GM18505 (cell line): ENCODE data around the gene INAVA.
A peak's percentile ranks its signal among the peaks of the same experiment; 100 is the strongest.

Source experiments
- ATAC-seq: cut with Tn5 transposase; IDR thresholded peaks from one replicate; pipeline ENCODE4 v1.9.1; 2021; ENCODE audit not compliant: unreplicated experiment
- POLR2A ChIP-seq: IDR thresholded peaks from 4 replicates; pipeline ENCODE4 v1.6.1; 2011; ENCODE audit warnings: borderline replicate concordance; ENCODE audit not compliant: insufficient read depth, insufficient read length; ENCODE audit errors: extremely low read depth

Gene INAVA

DNA sequence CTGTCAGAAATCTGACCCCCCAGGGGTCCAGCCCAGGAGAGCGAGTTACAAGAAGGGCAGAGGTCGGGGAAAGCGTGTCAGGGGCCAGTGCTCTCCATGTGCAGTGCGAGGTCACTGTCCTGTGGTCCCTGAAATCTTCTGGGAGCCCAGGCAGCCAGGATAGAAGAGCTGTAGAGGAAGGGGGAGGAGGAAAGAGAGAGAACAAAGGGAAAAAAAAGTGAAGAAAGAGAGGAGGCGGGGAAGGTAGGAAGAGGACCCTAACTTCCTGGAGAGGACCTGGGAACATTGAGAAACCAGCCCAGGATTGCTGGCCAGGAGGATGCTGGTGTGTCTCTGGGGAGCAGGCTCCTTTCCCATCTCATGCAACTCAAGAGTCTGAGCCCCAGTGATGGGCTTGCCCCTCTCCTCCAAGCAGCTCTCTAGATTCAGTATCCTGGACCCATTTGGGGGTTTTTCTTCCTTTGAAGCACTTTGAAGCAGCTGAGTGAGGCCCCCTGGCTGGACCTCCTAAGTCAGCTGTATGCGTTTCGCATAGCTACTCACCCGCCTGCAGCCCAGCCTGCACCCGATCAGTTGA is 6.8 kb upstream of the INAVA start:
- no peak for TF ChIP-seq POLR2A
- no peak for ATAC-seq

DNA sequence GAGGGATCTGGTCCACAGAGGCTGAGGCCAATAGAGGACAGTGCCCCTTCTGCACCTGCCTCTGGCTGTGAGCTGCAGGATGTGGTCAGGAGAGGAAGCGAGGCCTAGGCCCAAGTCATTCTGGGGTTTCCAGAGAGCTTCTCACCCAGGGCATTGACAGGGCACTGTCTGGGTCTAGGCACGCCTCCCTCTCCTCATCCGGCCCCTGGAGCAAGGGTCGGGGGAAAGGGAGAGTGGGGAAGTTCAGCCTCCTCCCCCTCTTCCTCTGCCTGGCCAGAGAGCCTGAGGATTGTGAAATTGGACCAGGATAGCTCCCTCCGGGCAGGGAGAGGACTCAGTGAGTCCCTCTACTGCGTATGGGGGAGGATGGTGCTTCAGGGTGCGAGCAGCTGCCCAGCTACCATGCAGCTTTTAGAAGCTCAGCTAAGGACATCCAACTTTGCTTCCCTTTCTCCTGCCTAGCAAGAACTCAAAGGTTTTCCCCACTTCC is 6.3 kb upstream of the INAVA start:
- ATAC-seq: peak; percentile 90
- peak; percentile 60 for TF ChIP-seq POLR2A

DNA sequence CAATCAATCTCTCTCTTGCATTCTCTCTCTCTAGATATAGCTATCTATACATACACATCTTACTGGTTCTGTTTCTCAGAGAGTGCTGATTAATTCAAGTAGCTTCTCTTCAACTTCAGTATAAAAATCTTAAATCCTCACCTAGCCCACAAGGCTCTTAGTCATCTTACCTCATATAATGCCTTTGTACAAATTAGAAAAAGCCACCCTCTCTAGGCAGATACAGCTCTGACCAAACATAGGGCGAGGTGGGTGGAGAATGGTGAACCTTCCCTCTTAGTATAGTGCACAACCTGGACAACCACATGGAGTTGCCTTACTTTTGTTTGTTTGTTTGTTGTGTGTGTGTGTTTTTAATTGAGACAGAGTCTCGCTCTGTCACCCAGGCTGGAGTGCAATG is 5.1 kb upstream of the INAVA start:
- TF ChIP-seq POLR2A: no peak
- no peak for ATAC-seq

DNA sequence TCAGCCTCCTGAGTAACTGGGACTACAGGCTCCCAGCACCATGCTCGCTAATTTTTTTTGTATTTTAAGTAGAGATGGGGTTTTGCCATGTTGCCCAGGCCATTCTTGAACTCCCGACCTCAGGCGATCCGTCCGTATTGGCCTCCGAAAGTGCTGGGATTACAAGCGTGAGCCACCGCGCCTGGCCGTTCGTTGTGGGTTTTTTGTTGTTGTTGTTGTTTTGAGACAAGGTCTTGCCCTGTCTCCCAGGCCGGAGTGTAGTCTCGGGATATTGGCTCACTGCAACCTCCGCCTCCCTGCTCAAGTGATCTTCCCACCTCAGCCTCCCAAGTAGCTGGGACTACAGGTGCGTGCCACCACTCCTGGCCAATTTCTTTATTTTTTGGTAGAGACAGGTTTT is 4.7 kb upstream of the INAVA start:
- ATAC-seq: no peak
- no peak for TF ChIP-seq POLR2A

DNA sequence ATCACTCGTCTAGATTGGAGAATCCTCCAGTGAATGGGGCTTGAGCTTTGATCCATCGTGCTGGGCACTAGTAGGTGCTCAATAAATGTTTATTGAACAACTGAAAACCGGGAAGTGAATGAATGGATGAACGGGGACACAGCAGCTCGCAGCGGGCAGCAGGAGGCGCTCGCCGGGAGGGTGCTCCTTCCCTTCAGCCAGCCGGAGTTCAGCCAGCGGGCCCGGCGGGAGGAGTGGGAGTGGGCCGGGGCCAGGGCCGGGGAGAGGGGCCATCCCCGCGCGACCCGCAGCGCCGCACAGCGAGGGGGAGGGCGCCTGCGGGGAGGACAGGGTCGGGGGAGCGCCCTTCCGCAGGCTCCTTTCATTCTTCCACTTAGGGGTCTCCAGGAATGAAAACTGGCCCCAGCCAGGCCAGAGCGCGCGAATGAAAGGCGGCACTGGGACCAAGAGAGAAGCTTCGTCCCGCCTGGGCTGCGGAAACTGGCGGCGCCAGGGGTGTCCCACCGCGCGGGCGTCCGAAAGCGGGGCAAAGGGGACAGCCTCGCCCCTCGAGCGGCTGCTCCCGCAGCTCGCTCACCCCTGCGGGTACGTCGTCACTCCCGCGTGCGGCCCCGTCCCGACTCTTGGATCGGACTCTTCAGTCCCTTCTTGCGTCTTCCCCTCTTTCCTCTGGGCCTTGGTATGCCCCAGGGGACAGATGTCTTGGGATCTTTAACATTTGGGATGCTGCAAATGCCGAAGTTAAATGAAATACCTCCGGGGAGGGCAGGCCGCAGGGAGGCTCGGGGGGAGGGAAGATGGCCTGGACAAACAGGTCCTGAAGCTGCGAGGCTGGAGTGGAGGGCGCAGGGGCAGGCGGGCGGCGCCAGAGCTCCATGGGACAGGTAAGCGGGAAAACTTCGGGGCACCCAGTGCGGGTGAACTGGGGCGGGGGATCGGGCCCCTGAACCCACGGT is 3.6 kb upstream of the INAVA start:
- ATAC-seq: no peak
- TF ChIP-seq POLR2A: peak; percentile 51

DNA sequence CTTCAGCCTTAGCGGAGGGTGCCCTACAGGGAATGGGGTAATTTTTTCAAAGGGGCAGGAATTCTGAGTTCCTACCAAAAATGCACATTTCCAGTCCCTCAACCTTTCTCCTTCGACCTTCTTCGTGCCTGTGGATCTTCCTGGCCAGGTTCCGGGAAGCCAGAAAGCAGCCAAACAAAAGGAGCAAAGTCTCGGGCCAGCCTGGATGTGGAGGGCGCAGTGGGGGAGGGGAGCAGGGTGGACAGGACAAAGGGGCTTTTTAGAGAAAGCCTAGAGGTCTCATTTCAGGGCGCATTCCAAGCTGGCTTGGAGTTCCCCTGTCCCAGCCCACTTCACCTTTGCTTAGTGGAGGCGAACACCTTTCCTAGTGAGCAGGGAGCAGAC is 2.9 kb upstream of the INAVA start:
- no peak for TF ChIP-seq POLR2A
- no peak for ATAC-seq

DNA sequence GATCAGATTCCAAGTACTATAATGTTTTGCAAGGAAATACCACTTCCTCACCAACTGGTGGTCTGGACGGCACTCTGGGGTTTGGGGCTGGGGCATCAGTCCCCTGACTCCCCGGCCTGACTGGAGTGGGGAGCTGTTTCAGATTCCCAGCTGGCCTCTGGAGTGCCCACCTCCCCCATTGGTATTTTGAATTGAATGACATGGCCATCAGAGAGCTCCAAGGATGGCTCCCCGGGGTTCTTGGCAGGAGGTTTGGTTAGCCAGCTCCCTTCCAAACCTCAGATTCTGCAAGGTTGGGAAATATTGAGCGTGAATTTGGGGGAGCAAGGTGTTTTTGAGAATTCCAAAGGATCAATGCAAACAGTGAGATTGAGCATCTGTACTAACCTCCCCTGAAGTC is 2.2 kb upstream of the INAVA start:
- no peak for ATAC-seq
- no peak for TF ChIP-seq POLR2A

DNA sequence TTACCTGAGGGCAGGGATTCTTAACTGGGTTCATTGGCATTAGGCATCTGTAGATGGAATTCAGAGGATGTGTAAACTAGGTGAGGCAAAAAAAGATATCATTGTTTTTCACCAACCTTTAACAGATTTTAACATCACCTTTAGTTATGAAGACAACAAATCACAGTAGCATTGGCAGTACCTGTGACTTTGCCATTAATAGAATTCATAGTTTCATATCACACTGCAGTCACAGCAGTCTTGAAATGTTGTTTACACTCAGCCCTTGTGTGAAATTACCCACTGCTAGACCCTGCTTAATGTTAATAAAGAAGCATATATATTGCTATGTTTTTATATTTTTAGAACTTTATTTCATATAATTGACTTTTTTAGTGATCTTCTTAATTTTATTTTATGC is 1.7 kb upstream of the INAVA start:
- no peak for TF ChIP-seq POLR2A
- ATAC-seq: no peak

DNA sequence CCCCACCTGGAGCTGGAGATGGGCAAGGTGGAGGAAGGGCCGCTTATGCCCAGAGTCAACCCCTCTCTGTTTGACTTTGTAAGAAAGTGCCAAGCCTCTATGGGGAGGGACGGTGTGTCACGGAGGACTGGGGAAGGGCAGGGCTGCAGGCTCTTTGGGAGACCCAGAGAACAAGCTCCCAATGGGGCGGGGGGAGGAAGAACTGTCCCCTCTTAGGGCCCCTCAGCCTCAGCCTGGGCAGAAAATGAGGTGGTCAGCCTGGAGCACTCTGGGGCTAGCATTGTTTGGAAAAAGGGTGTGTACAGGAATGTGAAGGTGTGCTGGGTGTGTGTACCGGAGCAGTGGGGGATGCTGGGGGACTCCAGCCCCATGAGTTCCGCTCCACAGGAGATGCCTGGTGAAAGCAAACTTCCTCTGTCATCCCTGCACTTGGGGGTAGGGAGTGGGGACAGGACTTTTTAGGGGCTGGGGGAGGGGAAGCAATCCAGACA is 1.2 kb upstream of the INAVA start:
- ATAC-seq: no peak
- TF ChIP-seq POLR2A: no peak

DNA sequence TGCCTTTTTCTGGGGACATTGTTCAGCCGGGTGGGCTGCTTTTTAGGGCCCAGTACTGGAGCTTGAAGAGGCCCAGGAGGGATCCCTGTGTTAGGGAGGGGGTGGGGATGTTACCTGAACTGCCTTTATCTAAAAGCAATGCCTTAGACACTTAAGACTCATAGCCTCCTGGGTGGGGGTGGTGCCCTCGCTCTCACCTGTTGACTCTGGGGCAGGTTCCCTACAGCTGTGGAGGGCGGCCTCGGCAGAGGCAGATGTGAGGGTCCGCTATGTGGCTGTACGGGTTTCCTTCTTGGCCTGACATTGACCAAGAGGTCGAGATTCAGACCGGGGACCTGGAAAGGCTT is 716 bp downstream of the INAVA start:
- ATAC-seq: no peak
- TF ChIP-seq POLR2A: no peak

DNA sequence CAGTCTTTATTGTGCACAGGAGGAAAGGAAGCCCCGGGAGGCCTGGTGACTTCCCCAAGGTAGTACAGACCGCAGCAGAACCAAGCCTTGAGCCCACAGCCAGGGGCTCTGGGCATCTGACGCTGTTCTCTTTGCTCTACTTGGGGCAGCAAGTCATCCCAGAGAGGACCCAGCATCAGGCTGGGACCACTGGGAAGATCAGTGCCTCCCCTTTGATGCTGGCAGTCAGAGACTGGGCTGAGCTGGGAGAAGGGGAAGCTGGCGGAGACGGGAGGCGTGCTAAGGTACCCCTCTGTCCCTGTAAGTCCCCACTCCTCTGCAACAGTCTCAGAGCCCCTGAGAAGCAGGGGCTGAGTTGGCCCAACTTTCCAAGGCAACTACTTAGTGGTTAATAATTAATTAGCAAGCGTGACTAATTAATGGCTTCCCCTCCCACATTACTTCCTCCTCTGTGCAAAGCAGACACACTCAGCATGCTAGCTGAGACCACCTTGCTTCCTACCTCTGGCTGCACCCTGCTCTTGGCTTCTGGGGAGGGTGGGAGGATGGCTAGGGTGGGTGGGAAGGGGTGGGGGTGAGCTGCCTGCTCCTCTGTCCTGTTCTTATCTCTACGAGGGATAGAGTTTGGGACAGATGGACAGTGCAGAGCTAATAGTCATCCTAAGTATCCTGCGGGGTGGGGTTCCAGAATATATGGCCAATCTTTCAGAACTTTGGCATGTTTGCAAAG is 1.3 kb downstream of the INAVA start:
- TF ChIP-seq POLR2A: no peak
- no peak for ATAC-seq

DNA sequence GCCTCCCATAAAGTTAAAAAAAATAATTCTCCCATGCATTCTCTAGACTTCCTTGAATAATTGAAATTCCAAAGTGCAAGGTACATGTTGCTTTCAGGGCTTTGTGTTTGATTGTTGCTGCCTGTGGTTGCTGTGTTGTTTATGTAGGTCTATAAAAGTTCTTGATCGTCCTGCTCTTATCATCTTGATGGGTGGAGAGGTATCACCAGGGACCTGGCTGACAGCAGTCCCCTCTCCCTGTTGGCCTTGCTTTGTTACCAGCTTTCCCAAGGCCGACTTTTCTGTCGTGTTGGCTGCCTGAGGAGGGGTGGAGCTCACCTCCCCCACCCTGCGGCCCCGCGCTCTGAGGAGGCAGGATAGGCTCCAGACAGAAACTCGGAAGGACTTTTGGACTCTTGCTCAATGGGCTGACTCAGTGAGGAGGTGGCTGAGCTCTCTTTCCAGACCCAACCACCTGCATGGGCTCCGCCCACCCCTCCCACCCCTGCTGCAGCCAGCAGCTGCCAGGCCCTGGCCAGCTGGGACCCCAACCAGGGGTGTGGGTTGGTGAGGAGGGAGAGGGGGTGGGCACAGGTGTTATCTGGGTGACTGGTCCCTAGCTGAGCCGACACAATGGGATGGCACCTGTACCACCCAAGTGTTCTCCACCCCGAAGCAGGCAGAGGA is 2.0 kb downstream of the INAVA start:
- TF ChIP-seq POLR2A: no peak
- ATAC-seq: no peak

DNA sequence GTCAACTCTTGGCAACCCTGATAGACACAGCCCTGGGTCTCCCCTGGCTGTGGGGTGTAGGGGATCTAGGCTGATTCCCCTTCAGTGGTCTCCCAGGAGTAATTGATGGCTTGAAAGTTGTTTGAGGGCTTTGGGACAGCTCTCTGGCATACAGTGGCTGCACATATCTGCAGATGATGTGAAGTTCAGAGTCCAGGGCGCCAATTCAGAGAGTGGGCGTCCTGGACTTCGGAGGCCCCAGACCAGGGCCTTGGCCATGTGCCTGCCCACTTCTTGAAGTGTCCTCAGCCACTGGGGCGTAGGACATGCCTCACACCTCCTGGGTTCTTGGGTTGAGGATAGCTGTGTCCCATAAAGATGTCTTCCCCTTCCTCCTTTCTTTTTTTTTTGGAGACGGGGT is 2.6 kb downstream of the INAVA start:
- TF ChIP-seq POLR2A: no peak
- no peak for ATAC-seq
